Measurements from ENCODE around the gene API5. TPM values are rescaled to one million over a fixed set of nuclear protein-coding genes. Genes with fewer than 3 reads are reported as not detected.

Gene API5
- total and polyA plus RNA-seq, 2 experiments from 2014 or later = 44.8 to 107 TPM

GRCh38 chr11:43393765-43394355 lies 82.1 kb downstream of the API5 start:
- no peaks in the 10 kb centered on the region for H3K36me3 ChIP-seq (replicated peaks; ENCODE audit: insufficient read depth, low read depth)
- 85% methylated on average over 2 of the region's 2 CpGs for WGBS (ENCODE audit: low lambda C conversion rate, missing lambda C conversion rate)
- no peaks in the 10 kb centered on the region for H4K20me1 ChIP-seq (ENCODE audit: insufficient read depth, poor library complexity, severe bottlenecking)

More at GRCh38 chr11:43393765-43394355, 82.1 kb downstream of the API5 start:
- TF ChIP-seq EZH2phosphoT487 (IDR thresholded peaks at IDR 0.05; ENCODE audit: low read depth, severe bottlenecking, unreplicated experiment) (no peak), CTCF (IDR thresholded peaks at IDR 0.05; ENCODE audit: poor library complexity) (no peak), EZH2 (IDR thresholded peaks at IDR 0.05; ENCODE audit: borderline replicate concordance) (no peak)
- no peaks in the 10 kb centered on the region for H3K27me3 ChIP-seq
- H3K4me3 ChIP-seq = no peak overlapping the region
- no peak for DNase-seq (ENCODE audit: low spot score)
- no peaks in the 10 kb centered on the region for H3K79me2 ChIP-seq
- no peaks in the 10 kb centered on the region for H3K4me1 ChIP-seq (ENCODE audit: insufficient read depth)
- no peaks in the 10 kb centered on the region for H3K9me3 ChIP-seq (ENCODE audit: low read depth)
- H3K9me2 ChIP-seq (replicated peaks; ENCODE audit: insufficient read depth) = no peaks in the 10 kb centered on the region
- no peak overlapping the region for H3K4me2 ChIP-seq
- H3K27ac ChIP-seq = no peak overlapping the region
- no peak overlapping the region for H2AFZ ChIP-seq

Small RNA genes lying within 50 kb of the gene (small RNA-seq; reads per million reads assigned to genes)
- gene RF00019 = not detected

Other genes starting within 250 kb of the API5 start
- gene TTC17, start 46.9 kb downstream of the API5 start, total RNA-seq = 90.9 and 101 TPM in 2 replicates
- gene TTC17, start 46.9 kb downstream of the API5 start, polyA plus RNA-seq = 39.4 and 44.5 TPM in 2 replicates

Measured in hepatocyte (in vitro differentiated cells).